Upper lobe of right lung (tissue), 1 donor: ENCODE data around the gene IFT43. TPM values are rescaled to one million over a fixed set of nuclear protein-coding genes. Genes with fewer than 3 reads are reported as not detected.

Experiments used
- ATAC-seq: fragments of 200-7000 bp; cut with Tn5 transposase; one replicate; pipeline ENCODE4 v1.9.1; 2020; ENCODE audit warnings: mild to moderate bottlenecking, moderate library complexity
- DNase-seq: peaks from one replicate; pipeline ENCODE4 v3.0.0-alpha.2; 2020
- H3K27ac ChIP-seq: fragments of 200-600 bp; one replicate; pipeline ENCODE4 v1.8.0; 2022
- H3K27me3 ChIP-seq: fragments of 200-600 bp; one replicate; pipeline ENCODE4 v1.8.0; 2022; ENCODE audit warnings: mild to moderate bottlenecking
- H3K36me3 ChIP-seq: fragments of 200-600 bp; one replicate; pipeline ENCODE4 v1.8.0; 2022
- H3K4me1 ChIP-seq: fragments of 200-600 bp; one replicate; pipeline ENCODE4 v1.8.0; 2022
- H3K4me3 ChIP-seq: fragments of 200-600 bp; one replicate; pipeline ENCODE4 v1.8.0; 2022; ENCODE audit warnings: mild to moderate bottlenecking
- H3K9me3 ChIP-seq: fragments of 200-600 bp; one replicate; pipeline ENCODE4 v1.8.0; 2022
- CTCF ChIP-seq: fragments of 200-600 bp; IDR thresholded peaks from one replicate; pipeline ENCODE4 v1.8.0; 2022; ENCODE audit warnings: antibody characterized with exemption
- intact Hi-C: fragments of 100-400 bp; cut with DNase I; formaldehyde crosslinking; loops from one replicate; pipeline ENCODE4 v1.11.0; 2022
- total RNA-seq: library from RNA; stranded (reverse); fragmentation: NEBNext Ultra II Directional; extraction: Animal tissue kit (Norgen Biotek cat#: 25700); gene quantifications from one replicate; pipeline ENCODE4 v1.2.1, GENCODE V29; 2021
- donor health status: DM: no; HTN: yes; CAD: no; lungs with severe emphysema.

The IFT43 gene
- total RNA-seq, 1 donor from 2014 or later, result 24.8 TPM

GRCh38 chr14:76121089-76121748 lies 135.7 kb downstream of the IFT43 start:
- TF ChIP-seq CTCF, result no peak
- H3K27ac ChIP-seq, result no peak overlapping the region
- H3K9me3 ChIP-seq, result no peaks in the 10 kb centered on the region
- intact Hi-C loops, result no loop called here
- H3K27me3 ChIP-seq, result peaks cover 5% of the 10 kb centered on the region
- H3K4me3 ChIP-seq, result no peak overlapping the region
- DNase-seq (peak; percentile 10), ATAC-seq (no peak)
- H3K36me3 ChIP-seq, result no peaks in the 10 kb centered on the region
- no peaks in the 10 kb centered on the region for H3K4me1 ChIP-seq

- Histone ChIP-seq H3K4me3 (no peak overlapping the region), H3K27me3 (peaks cover 5% of the 10 kb centered on the region), H3K36me3 (no peaks in the 10 kb centered on the region), H3K27ac (no peak overlapping the region), H3K4me1 (no peaks in the 10 kb centered on the region), H3K9me3 (no peaks in the 10 kb centered on the region)
- ATAC-seq (no peak), DNase-seq (peak; percentile 4)
- no peak for TF ChIP-seq CTCF
- intact Hi-C loops, result no loop called here
Measured at GRCh38 chr14:76123426-76124225, 138.1 kb downstream of the IFT43 start.

- peak; percentile 36 for DNase-seq
Measured at GRCh38 chr14:76125511-76125910, 139.9 kb downstream of the IFT43 start.

GRCh38 chr14:76126076-76126475 lies 140.5 kb downstream of the IFT43 start:
- H3K27me3 ChIP-seq, result peaks cover 20% of the 10 kb centered on the region
- peak; percentile 38 for ATAC-seq
- no peak overlapping the region for H3K4me3 ChIP-seq
- no peak for DNase-seq
- intact Hi-C loops, result no loop called here
- no peaks in the 10 kb centered on the region for H3K36me3 ChIP-seq
- no peaks in the 10 kb centered on the region for H3K4me1 ChIP-seq
- no peak overlapping the region for H3K27ac ChIP-seq
- H3K9me3 ChIP-seq, result no peaks in the 10 kb centered on the region
- no peak for TF ChIP-seq CTCF

More at GRCh38 chr14:76125511-76125910, 139.9 kb downstream of the IFT43 start:
- no peak for ATAC-seq
- TF ChIP-seq CTCF, result no peak
- Histone ChIP-seq H3K9me3 (no peaks in the 10 kb centered on the region), H3K4me3 (no peak overlapping the region), H3K27ac (no peak overlapping the region), H3K27me3 (peaks cover 16% of the 10 kb centered on the region), H3K4me1 (no peaks in the 10 kb centered on the region), H3K36me3 (no peaks in the 10 kb centered on the region)
- intact Hi-C loops, result no loop called here

GRCh38 chr14:76129851-76130576 lies 144.5 kb downstream of the IFT43 start:
- DNase-seq (no peak), ATAC-seq (no peak)
- H3K9me3 ChIP-seq, result no peaks in the 10 kb centered on the region
- intact Hi-C loops, result no loop called here
- no peak overlapping the region for H3K4me3 ChIP-seq
- H3K4me1 ChIP-seq, result no peaks in the 10 kb centered on the region
- TF ChIP-seq CTCF, result no peak
- peaks cover 52% of the 10 kb centered on the region for H3K27me3 ChIP-seq
- H3K36me3 ChIP-seq, result no peaks in the 10 kb centered on the region
- H3K27ac ChIP-seq, result no peak overlapping the region
